ENCODE results near the gene PAX8. TPM values are rescaled to one million over a fixed set of nuclear protein-coding genes. Genes with fewer than 3 reads are reported as not detected.

The PAX8 gene
- total RNA-seq, 1 experiment from 2014 or later = not detected

GRCh38 chr2:113201496-113202304, 77.0 kb downstream of the PAX8 start:
- H3K36me3 ChIP-seq = no peaks in the 10 kb centered on the region
- H3K4me3 ChIP-seq = no peak overlapping the region
- peaks cover 9% of the 10 kb centered on the region for H3K4me1 ChIP-seq (replicated peaks)
- H3K27ac ChIP-seq = no peak overlapping the region
- no peak for DNase-seq (ENCODE audit: low read depth in 1 of 2, low spot score in 2 of 2)
- no peaks in the 10 kb centered on the region for H3K27me3 ChIP-seq (replicated peaks)
- no peaks in the 10 kb centered on the region for H3K9me3 ChIP-seq (replicated peaks)

GRCh38 chr2:113200736-113201490, 77.8 kb downstream of the PAX8 start:
- H3K9me3 ChIP-seq (replicated peaks) = no peaks in the 10 kb centered on the region
- H3K27me3 ChIP-seq (replicated peaks) = no peaks in the 10 kb centered on the region
- no peak overlapping the region for H3K27ac ChIP-seq
- H3K36me3 ChIP-seq = no peaks in the 10 kb centered on the region
- DNase-seq (ENCODE audit: low read depth in 1 of 2, low spot score in 2 of 2) = no peak
- H3K4me3 ChIP-seq = no peak overlapping the region
- H3K4me1 ChIP-seq (replicated peaks) = peaks cover 9% of the 10 kb centered on the region

- DNase-seq (ENCODE audit: low read depth in 1 of 2, low spot score in 2 of 2) = no peak
- Histone ChIP-seq H3K27ac (no peak overlapping the region), H3K9me3 (replicated peaks) (no peaks in the 10 kb centered on the region), H3K4me3 (no peak overlapping the region), H3K36me3 (no peaks in the 10 kb centered on the region), H3K27me3 (replicated peaks) (no peaks in the 10 kb centered on the region), H3K4me1 (replicated peaks) (peaks cover 9% of the 10 kb centered on the region)
These were observed 78.5 kb downstream of the PAX8 start for GRCh38 chr2:113200236-113200635.

- no peaks in the 10 kb centered on the region for H3K27me3 ChIP-seq (replicated peaks)
- H3K9me3 ChIP-seq (replicated peaks) = no peaks in the 10 kb centered on the region
- peak overlapping the region; percentile 55 for H3K4me3 ChIP-seq
- H3K4me1 ChIP-seq (replicated peaks) = peaks cover 6% of the 10 kb centered on the region
- no peaks in the 10 kb centered on the region for H3K36me3 ChIP-seq
- DNase-seq (ENCODE audit: low read depth in 1 of 2, low spot score in 2 of 2) = peak; percentile 80 to 85
- H3K27ac ChIP-seq = no peak overlapping the region
These were observed 79.7 kb downstream of the PAX8 start for GRCh38 chr2:113198790-113199612.

GRCh38 chr2:113198048-113198789, 80.5 kb downstream of the PAX8 start:
- DNase-seq (ENCODE audit: low read depth in 1 of 2, low spot score in 2 of 2) = no peak
- H3K4me1 ChIP-seq (replicated peaks) = peaks cover 5% of the 10 kb centered on the region
- no peaks in the 10 kb centered on the region for H3K27me3 ChIP-seq (replicated peaks)
- no peak overlapping the region for H3K27ac ChIP-seq
- no peaks in the 10 kb centered on the region for H3K9me3 ChIP-seq (replicated peaks)
- H3K36me3 ChIP-seq = no peaks in the 10 kb centered on the region
- H3K4me3 ChIP-seq = peak overlapping the region; percentile 55

GRCh38 chr2:113197347-113198047, 81.2 kb downstream of the PAX8 start:
- Histone ChIP-seq H3K9me3 (replicated peaks) (no peaks in the 10 kb centered on the region), H3K27ac (no peak overlapping the region)
- no peak for DNase-seq (ENCODE audit: low read depth in 1 of 2, low spot score in 2 of 2)

GRCh38 chr2:113196839-113197238, 81.9 kb downstream of the PAX8 start:
- no peak for DNase-seq (ENCODE audit: low read depth in 1 of 2, low spot score in 2 of 2)
- no peak overlapping the region for H3K27ac ChIP-seq
- H3K27me3 ChIP-seq (replicated peaks) = no peaks in the 10 kb centered on the region
- no peak overlapping the region for H3K4me3 ChIP-seq
- H3K9me3 ChIP-seq (replicated peaks) = no peaks in the 10 kb centered on the region
- H3K36me3 ChIP-seq = no peaks in the 10 kb centered on the region
- peaks cover 5% of the 10 kb centered on the region for H3K4me1 ChIP-seq (replicated peaks)

More at GRCh38 chr2:113197347-113198047, 81.2 kb downstream of the PAX8 start:
- Histone ChIP-seq H3K4me3 (no peak overlapping the region), H3K36me3 (no peaks in the 10 kb centered on the region), H3K4me1 (replicated peaks) (peaks cover 5% of the 10 kb centered on the region), H3K27me3 (replicated peaks) (no peaks in the 10 kb centered on the region)

GRCh38 chr2:113195923-113196501, 82.7 kb downstream of the PAX8 start:
- Histone ChIP-seq H3K36me3 (no peaks in the 10 kb centered on the region), H3K27ac (no peak overlapping the region), H3K4me1 (replicated peaks) (peaks cover 5% of the 10 kb centered on the region), H3K4me3 (no peak overlapping the region), H3K27me3 (replicated peaks) (no peaks in the 10 kb centered on the region), H3K9me3 (replicated peaks) (no peaks in the 10 kb centered on the region)
- no peak for DNase-seq (ENCODE audit: low read depth in 1 of 2, low spot score in 2 of 2)

- no peak overlapping the region for H3K27ac ChIP-seq
- H3K4me1 ChIP-seq (replicated peaks) = no peaks in the 10 kb centered on the region
- H3K9me3 ChIP-seq (replicated peaks) = no peaks in the 10 kb centered on the region
- peaks cover 3% of the 10 kb centered on the region; the same call in 1 of the 2 replicates for H3K27me3 ChIP-seq (replicated peaks)
- no peaks in the 10 kb centered on the region for H3K36me3 ChIP-seq
- DNase-seq (ENCODE audit: low read depth in 1 of 2, low spot score in 2 of 2) = no peak
- no peak overlapping the region for H3K4me3 ChIP-seq
These were observed 86.1 kb downstream of the PAX8 start for GRCh38 chr2:113192459-113193100.

GRCh38 chr2:113190871-113191270, 87.8 kb downstream of the PAX8 start:
- Histone ChIP-seq H3K4me1 (replicated peaks) (no peaks in the 10 kb centered on the region), H3K4me3 (no peak overlapping the region), H3K27ac (no peak overlapping the region)

GRCh38 chr2:113187771-113188170, 91.0 kb downstream of the PAX8 start:
- H3K27me3 ChIP-seq (replicated peaks) = peaks cover 3% of the 10 kb centered on the region; the same call in 1 of the 2 replicates
- no peak for DNase-seq (ENCODE audit: low read depth in 1 of 2, low spot score in 2 of 2)
- H3K27ac ChIP-seq = no peak overlapping the region
- no peak overlapping the region for H3K4me3 ChIP-seq
- H3K9me3 ChIP-seq (replicated peaks) = no peaks in the 10 kb centered on the region
- H3K4me1 ChIP-seq (replicated peaks) = no peaks in the 10 kb centered on the region
- no peaks in the 10 kb centered on the region for H3K36me3 ChIP-seq

More at GRCh38 chr2:113190871-113191270, 87.8 kb downstream of the PAX8 start:
- peaks cover 3% of the 10 kb centered on the region; the same call in 1 of the 2 replicates for H3K27me3 ChIP-seq (replicated peaks)
- DNase-seq (ENCODE audit: low read depth in 1 of 2, low spot score in 2 of 2) = no peak
- H3K36me3 ChIP-seq = no peaks in the 10 kb centered on the region
- no peaks in the 10 kb centered on the region for H3K9me3 ChIP-seq (replicated peaks)

- H3K36me3 ChIP-seq = no peaks in the 10 kb centered on the region
- H3K9me3 ChIP-seq (replicated peaks) = no peaks in the 10 kb centered on the region
- DNase-seq (ENCODE audit: low read depth in 1 of 2, low spot score in 2 of 2) = no peak
- no peaks in the 10 kb centered on the region for H3K4me1 ChIP-seq (replicated peaks)
- no peak overlapping the region for H3K4me3 ChIP-seq
- H3K27me3 ChIP-seq (replicated peaks) = peaks cover 3% of the 10 kb centered on the region; the same call in 1 of the 2 replicates
- H3K27ac ChIP-seq = no peak overlapping the region
These were observed 92.3 kb downstream of the PAX8 start for GRCh38 chr2:113186433-113186796.

Data from SJSA1 (cell line).